ENCODE measurements around the gene KLHL29.

DNA sequence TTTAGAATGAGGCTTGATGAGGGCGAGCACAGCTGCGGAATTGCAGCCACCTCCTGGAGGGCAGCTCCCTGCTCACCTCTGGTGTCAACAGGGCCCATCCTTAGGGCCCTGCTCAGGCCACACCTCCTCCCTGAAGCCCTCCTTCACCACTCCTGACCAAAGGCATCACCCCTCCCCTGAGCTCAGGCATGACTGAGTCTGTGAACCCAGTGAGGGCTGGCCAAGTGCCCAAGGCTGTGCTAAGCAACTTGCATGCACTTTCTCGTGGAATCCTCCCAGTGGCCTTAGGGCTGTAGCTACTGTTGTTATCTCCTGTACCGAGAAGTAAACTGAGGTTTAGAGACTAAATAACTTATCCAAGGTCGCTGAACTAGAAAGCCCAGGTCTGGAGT, 101.7 kb downstream of the KLHL29 start:
- TF ChIP-seq, protein P1, sequence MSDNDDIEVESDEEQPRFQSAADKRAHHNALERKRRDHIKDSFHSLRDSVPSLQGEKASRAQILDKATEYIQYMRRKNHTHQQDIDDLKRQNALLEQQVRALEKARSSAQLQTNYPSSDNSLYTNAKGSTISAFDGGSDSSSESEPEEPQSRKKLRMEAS (IDR thresholded peaks at IDR 0.05): no peak
- TF ChIP-seq, protein P2, sequence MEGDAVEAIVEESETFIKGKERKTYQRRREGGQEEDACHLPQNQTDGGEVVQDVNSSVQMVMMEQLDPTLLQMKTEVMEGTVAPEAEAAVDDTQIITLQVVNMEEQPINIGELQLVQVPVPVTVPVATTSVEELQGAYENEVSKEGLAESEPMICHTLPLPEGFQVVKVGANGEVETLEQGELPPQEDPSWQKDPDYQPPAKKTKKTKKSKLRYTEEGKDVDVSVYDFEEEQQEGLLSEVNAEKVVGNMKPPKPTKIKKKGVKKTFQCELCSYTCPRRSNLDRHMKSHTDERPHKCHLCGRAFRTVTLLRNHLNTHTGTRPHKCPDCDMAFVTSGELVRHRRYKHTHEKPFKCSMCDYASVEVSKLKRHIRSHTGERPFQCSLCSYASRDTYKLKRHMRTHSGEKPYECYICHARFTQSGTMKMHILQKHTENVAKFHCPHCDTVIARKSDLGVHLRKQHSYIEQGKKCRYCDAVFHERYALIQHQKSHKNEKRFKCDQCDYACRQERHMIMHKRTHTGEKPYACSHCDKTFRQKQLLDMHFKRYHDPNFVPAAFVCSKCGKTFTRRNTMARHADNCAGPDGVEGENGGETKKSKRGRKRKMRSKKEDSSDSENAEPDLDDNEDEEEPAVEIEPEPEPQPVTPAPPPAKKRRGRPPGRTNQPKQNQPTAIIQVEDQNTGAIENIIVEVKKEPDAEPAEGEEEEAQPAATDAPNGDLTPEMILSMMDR (IDR thresholded peaks at IDR 0.05 in 2 of 3, conservative IDR thresholded peaks at IDR 0.05 in 1 of 3; ENCODE audit: borderline replicate concordance in 1 of 3, insufficient read depth in 1 of 3, low read depth in 2 of 3, low read length in 2 of 3): no peak
- TF ChIP-seq POLR2AphosphoS5 (IDR thresholded peaks at IDR 0.05; ENCODE audit: low read depth, low read length) (no peak), YY1 (IDR thresholded peaks at IDR 0.05; ENCODE audit: extremely low read depth, insufficient replicate concordance, low read depth, low read length) (no peak), POLR2A (IDR thresholded peaks at IDR 0.05; ENCODE audit: borderline replicate concordance, extremely low read depth, insufficient read depth, insufficient read length) (no peak), EZH2phosphoT487 (IDR thresholded peaks at IDR 0.05; ENCODE audit: borderline replicate concordance) (no peak)
